Activated gamma-delta T cell (primary cell): ENCODE results near the gene CHST3.
"Not testable (repeated sequence)": the region's sequence is repeated elsewhere in the genome, so short reads cannot be mapped to it uniquely, and the experiment has no call there.

Source experiments
- DNase-seq: peaks from one replicate; lab custom pipeline; 2025; lab: John Stamatoyannopoulos, UW

Gene CHST3

GRCh38 chr10:71948496-71949067 is 15.6 kb upstream of the CHST3 start:
- DNase-seq, result no peak

GRCh38 chr10:71950683-71951082 is 13.5 kb upstream of the CHST3 start:
- no peak for DNase-seq

GRCh38 chr10:71952745-71953144 is 11.4 kb upstream of the CHST3 start:
- no peak for DNase-seq

- DNase-seq, result no peak
Measured at GRCh38 chr10:71957546-71958275, 6.5 kb upstream of the CHST3 start.

GRCh38 chr10:71959526-71959925 is 4.7 kb upstream of the CHST3 start:
- DNase-seq, result no peak

- no peak for DNase-seq
Measured at GRCh38 chr10:71961831-71962230, 2.4 kb upstream of the CHST3 start.

- DNase-seq, result no peak
Measured at GRCh38 chr10:71962901-71963300, 1.3 kb upstream of the CHST3 start.

GRCh38 chr10:71963351-71964097 is 671 bp upstream of the CHST3 start:
- DNase-seq, result no peak

GRCh38 chr10:71964743-71965515 is 734 bp downstream of the CHST3 start:
- no peak for DNase-seq

- no peak for DNase-seq
Measured at GRCh38 chr10:71965623-71966022, 1.4 kb downstream of the CHST3 start.

- DNase-seq, result no peak
Measured at GRCh38 chr10:71966046-71967004, 2.1 kb downstream of the CHST3 start.

GRCh38 chr10:71967958-71968357 is 3.8 kb downstream of the CHST3 start:
- DNase-seq, result not testable (repeated sequence)

GRCh38 chr10:71968553-71969474 is 4.6 kb downstream of the CHST3 start:
- DNase-seq, result no peak

- DNase-seq, result no peak
Measured at GRCh38 chr10:71969929-71970328, 5.7 kb downstream of the CHST3 start.

- DNase-seq, result no peak
Measured at GRCh38 chr10:71970331-71970730, 6.1 kb downstream of the CHST3 start.

- DNase-seq, result no peak
Measured at GRCh38 chr10:71970869-71971268, 6.7 kb downstream of the CHST3 start.

GRCh38 chr10:71971311-71971731 is 7.1 kb downstream of the CHST3 start:
- no peak for DNase-seq

- no peak for DNase-seq
Measured at GRCh38 chr10:71971769-71972555, 7.8 kb downstream of the CHST3 start.
